ENCODE results near the gene EDEM3. TPM values are rescaled to one million over a fixed set of nuclear protein-coding genes. Genes with fewer than 3 reads are reported as not detected.

EDEM3 gene
- total RNA-seq, 1 experiment from 2014 or later = 14.5 TPM

DNA sequence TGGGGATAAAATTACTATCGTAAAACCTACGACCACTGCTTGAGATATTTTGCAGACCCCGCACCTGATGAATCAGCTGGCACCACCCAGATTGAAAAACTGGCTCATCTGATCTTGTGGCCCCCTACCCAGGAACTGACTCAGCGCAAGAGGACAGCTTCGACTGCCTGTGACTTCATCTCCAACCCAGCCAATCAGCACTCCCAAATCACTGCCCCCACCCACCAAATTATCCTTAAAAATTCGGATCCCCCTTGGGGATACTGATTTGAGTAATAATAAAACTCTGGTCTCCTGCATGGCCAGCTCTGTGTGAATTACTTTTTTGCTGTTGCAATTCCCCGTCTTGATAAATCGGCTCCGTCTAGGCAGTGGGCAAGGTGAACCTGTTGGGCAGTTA is 81.4 kb downstream of the EDEM3 start:
- peaks cover 3% of the 10 kb centered on the region; the same call in 1 of the 2 replicates for H4K20me1 ChIP-seq (ENCODE audit: insufficient read depth)
- no TSS peak for BruUV-seq (replicated peaks)
- no peaks in the 10 kb centered on the region for H3F3A ChIP-seq (ENCODE audit: insufficient read depth, low read depth)
- no peaks in the 10 kb centered on the region for H3K79me2 ChIP-seq (ENCODE audit: low read depth)
- H3K36me3 ChIP-seq (ENCODE audit: low read depth) = no peaks in the 10 kb centered on the region
- intact Hi-C loops (cut with micrococcal nuclease; ENCODE audit: unreplicated experiment) = no loop called here
- ChIA-PET CTCF (no interaction called here), POLR2A (ENCODE audit: unreplicated experiment) (no interaction called here)
- H3K4me1 ChIP-seq (replicated peaks; ENCODE audit: insufficient read depth) = no peaks in the 10 kb centered on the region
- no peaks in the 10 kb centered on the region for H3K9me3 ChIP-seq (ENCODE audit: insufficient read depth, low read depth)
- no peak overlapping the region for H3K4me2 ChIP-seq
- H3K9me2 ChIP-seq (ENCODE audit: insufficient read depth) = no peaks in the 10 kb centered on the region
- no peak overlapping the region for H3K27ac ChIP-seq
- no peak overlapping the region for H3K4me3 ChIP-seq
- H2AFZ ChIP-seq = no peak overlapping the region
- TF ChIP-seq EZH2 (IDR thresholded peaks at IDR 0.05; ENCODE audit: low read depth) = no peak
- TF ChIP-seq, protein P1, sequence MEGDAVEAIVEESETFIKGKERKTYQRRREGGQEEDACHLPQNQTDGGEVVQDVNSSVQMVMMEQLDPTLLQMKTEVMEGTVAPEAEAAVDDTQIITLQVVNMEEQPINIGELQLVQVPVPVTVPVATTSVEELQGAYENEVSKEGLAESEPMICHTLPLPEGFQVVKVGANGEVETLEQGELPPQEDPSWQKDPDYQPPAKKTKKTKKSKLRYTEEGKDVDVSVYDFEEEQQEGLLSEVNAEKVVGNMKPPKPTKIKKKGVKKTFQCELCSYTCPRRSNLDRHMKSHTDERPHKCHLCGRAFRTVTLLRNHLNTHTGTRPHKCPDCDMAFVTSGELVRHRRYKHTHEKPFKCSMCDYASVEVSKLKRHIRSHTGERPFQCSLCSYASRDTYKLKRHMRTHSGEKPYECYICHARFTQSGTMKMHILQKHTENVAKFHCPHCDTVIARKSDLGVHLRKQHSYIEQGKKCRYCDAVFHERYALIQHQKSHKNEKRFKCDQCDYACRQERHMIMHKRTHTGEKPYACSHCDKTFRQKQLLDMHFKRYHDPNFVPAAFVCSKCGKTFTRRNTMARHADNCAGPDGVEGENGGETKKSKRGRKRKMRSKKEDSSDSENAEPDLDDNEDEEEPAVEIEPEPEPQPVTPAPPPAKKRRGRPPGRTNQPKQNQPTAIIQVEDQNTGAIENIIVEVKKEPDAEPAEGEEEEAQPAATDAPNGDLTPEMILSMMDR (conservative IDR thresholded peaks at IDR 0.05) = no peak
- no peak for DNase-seq
- H3K27me3 ChIP-seq (ENCODE audit: insufficient read depth, low read depth) = no peaks in the 10 kb centered on the region

DNA sequence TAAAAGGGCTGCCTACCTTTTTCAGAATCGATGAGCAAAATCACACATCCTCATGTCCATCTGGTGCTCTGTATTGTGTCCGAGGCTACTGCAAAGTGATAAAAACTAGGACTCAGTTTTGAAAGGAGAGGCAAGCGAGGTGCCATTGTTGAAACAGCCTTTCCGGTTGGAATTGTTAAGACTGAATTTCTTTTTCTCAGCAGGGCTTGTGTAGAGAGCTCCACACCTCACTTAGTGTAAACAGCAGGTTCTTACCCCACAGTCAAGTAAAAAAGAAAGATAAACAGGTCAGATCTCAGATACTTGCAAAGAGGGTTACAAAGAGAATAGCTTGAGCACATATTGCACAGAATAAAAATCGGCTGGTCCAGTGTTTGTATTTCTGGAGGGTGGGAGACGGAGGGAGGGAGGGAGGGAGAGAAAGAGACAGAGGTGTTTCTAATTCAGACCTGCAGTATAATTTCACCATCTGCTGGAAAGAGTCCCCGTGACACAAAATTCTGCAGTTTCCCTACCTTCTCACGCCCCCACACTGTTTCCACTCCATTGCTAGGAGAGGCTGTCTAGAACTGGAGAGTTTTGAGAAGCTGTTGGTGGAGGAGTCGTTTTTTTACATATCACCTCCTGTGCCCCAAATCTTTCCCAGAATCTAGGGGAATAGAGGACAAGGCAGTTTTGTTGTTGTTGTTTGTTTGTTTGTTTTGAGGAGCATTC is 82.5 kb downstream of the EDEM3 start:
- Histone ChIP-seq H3K9me3 (ENCODE audit: insufficient read depth, low read depth) (no peaks in the 10 kb centered on the region), H4K20me1 (ENCODE audit: insufficient read depth) (peaks cover 3% of the 10 kb centered on the region; the same call in 1 of the 2 replicates), H3K4me1 (replicated peaks; ENCODE audit: insufficient read depth) (no peaks in the 10 kb centered on the region), H3K27ac (no peak overlapping the region), H3K9me2 (ENCODE audit: insufficient read depth) (no peaks in the 10 kb centered on the region), H2AFZ (no peak overlapping the region), H3K36me3 (ENCODE audit: low read depth) (no peaks in the 10 kb centered on the region), H3F3A (ENCODE audit: insufficient read depth, low read depth) (no peaks in the 10 kb centered on the region), H3K4me2 (no peak overlapping the region), H3K4me3 (no peak overlapping the region), H3K27me3 (ENCODE audit: insufficient read depth, low read depth) (no peaks in the 10 kb centered on the region), H3K79me2 (ENCODE audit: low read depth) (no peaks in the 10 kb centered on the region)
- intact Hi-C loops (cut with micrococcal nuclease; ENCODE audit: unreplicated experiment) = no loop called here
- BruUV-seq (replicated peaks) = no TSS peak
- no peak for TF ChIP-seq EZH2 (IDR thresholded peaks at IDR 0.05; ENCODE audit: low read depth)
- TF ChIP-seq, protein P1 (conservative IDR thresholded peaks at IDR 0.05) = no peak
- ChIA-PET CTCF (no interaction called here), POLR2A (ENCODE audit: unreplicated experiment) (no interaction called here)
- DNase-seq = no peak

DNA sequence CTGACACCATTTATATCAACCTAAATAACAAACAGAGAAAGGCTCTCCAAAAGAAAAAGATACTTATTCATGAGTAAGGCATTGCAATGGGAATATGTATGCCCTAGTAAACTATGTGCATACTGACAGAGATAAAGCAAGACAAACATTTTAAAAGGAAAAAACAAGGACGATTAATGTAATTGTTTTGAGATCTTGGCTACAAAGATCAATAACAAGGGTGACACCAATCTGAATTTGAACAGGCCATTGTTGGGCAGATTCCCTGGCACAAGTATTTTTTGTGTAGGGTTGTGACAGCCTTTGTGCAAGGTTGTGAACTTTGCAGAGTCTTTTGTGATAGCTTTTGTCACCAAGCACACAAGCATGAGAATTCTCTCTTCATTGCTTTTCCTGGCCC is 85.3 kb downstream of the EDEM3 start:
- intact Hi-C loops (cut with micrococcal nuclease; ENCODE audit: unreplicated experiment) = loop anchor here (10.0 kb wide), 1 partner anchor 105 kb away; no protein-coding TSS in a partner anchor
- H4K20me1 ChIP-seq (ENCODE audit: insufficient read depth) = peaks cover 3% of the 10 kb centered on the region; the same call in 1 of the 2 replicates
- POLR2A ChIA-PET (ENCODE audit: unreplicated experiment) = no interaction called here
- no peak overlapping the region for H3K27ac ChIP-seq
- H3K4me2 ChIP-seq = no peak overlapping the region
- H3K4me1 ChIP-seq (replicated peaks; ENCODE audit: insufficient read depth) = no peaks in the 10 kb centered on the region
- no peaks in the 10 kb centered on the region for H3K9me2 ChIP-seq (ENCODE audit: insufficient read depth)
- H3F3A ChIP-seq (ENCODE audit: insufficient read depth, low read depth) = no peaks in the 10 kb centered on the region
- H3K36me3 ChIP-seq (ENCODE audit: low read depth) = no peaks in the 10 kb centered on the region
- DNase-seq = no peak
- BruUV-seq (replicated peaks) = no TSS peak
- H3K27me3 ChIP-seq (ENCODE audit: insufficient read depth, low read depth) = no peaks in the 10 kb centered on the region
- no peak overlapping the region for H3K4me3 ChIP-seq
- H3K79me2 ChIP-seq (ENCODE audit: low read depth) = no peaks in the 10 kb centered on the region
- no peak overlapping the region for H2AFZ ChIP-seq
- CTCF ChIA-PET = interaction anchor here (0.6 kb wide), 1 partner anchor 72 kb away, joined by 7 read pairs; no protein-coding TSS in a partner anchor
- no peak for TF ChIP-seq EZH2 (IDR thresholded peaks at IDR 0.05; ENCODE audit: low read depth)
- TF ChIP-seq, protein P1 (conservative IDR thresholded peaks at IDR 0.05) = no peak
- H3K9me3 ChIP-seq (ENCODE audit: insufficient read depth, low read depth) = no peaks in the 10 kb centered on the region
